NCI-H2081 treated with DMSO at 0.1 percent for 48 hours (cell line): Measurements from ENCODE around the gene AHRR.
"Not testable (repeated sequence)": the region's sequence is repeated elsewhere in the genome, so short reads cannot be mapped to it uniquely, and the experiment has no call there.

Source experiments
- DNase-seq: peaks from one replicate; lab custom pipeline; 2025; lab: John Stamatoyannopoulos, UW

AHRR gene

GRCh38 chr5:475704-476101 lies 154.2 kb downstream of the AHRR start:
- DNase-seq: no peak

DNA sequence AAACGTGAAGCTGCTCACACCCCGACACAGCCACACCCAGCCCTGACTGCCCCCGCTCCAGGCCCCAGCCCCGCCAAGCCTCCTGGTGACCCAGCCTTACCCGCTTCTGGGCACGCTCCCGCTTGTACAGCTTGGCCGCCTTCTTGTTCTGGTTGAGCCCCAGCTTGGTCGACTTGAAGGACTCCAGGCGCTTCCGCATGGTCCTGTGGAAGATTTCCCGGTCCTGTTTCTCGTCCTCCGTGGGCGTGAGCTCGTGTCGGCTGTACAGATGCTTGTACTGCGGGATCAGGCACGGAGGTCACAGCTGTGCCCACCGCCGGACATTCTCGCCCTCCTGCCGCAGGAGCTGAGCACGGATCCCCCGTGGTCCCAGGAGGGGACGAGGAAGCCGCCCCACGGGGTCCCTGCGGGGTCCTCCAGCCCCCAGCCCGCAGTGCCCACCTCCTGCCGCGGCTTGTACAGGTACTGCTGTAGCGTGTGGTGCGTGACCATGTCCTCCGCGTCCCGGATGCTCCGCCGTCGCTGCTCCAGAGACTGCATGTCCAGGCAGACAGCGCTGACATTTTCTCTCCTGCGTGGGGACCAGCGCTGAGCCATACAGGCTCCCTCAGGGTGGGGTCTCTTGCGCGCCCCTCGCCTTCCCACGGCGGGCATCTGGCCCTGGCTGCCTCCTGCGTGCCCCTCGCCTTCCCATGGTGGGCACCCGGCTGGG lies 154.7 kb downstream of the AHRR start:
- no peak for DNase-seq

DNA sequence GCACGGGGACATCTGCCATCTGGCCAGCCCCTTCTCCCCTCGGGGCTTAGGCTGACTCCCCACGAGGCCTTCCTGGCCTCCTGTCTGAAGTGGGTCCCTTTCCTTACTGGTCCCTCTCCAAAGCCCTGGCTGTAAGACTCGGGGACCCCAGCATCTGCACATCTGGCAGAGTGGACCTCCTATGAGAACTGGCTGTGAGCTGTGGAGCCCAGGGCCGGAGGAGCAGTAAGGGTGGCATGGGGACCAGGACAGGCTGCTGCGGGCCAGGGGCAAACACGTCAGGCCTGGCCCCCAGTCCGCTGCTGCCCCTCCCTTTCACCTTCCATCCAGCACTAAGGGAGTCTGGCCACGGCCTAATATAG lies 155.3 kb downstream of the AHRR start:
- DNase-seq: no peak

DNA sequence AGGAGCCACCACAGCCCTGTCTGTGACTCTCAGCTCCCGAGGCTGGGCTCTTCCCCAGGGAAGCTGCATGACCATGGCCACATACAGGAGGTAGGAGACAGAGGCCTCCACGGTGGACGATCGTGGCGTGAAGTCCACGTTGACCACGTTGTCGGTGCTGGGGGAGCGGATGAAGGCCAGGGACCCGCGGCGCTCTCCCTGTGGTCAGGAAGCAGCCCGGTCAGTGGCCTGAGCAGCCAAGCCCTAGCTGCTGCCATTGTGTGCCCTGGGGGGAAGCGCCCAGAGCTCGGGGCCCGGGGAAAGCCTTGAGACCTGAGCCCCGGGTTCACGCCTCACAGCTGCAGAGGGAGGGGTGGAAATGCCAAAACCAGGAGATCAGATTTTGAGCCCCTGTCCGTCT lies 155.7 kb downstream of the AHRR start:
- DNase-seq: no peak

- DNase-seq: no peak
Observed at GRCh38 chr5:477871-478270, 156.4 kb downstream of the AHRR start.

DNA sequence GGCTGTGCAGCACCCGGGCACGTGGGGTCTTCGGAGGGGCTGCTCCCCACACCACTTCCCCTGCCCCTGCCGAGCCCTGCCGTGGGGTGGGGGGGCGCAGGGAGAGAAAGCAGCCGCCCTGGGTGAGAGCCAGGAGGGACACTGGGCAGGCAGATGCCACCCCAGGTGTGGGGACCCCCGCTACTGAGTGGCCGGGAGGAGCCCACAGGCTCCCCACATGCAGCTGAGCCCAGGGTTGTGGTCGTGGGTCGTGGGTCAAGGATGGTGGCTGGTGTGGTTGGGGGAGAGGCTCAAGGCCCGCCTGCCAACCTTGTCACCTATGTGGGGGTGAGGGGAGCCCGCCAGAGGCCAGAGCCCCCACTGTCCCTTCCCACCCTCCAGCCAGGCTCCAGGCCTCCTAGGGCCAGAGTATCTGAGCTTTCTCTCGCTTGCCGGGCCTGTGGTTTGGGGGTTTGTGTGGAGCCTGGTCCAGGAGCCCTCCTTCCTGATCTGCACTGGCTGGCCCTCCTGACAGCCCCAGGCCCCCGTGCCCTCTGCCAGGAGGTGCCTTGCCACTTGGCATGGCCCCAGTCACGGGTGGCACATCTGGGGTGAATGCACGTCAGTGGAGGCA lies 157.0 kb downstream of the AHRR start:
- DNase-seq: no peak

- DNase-seq: no peak
Observed at GRCh38 chr5:478982-479535, 157.5 kb downstream of the AHRR start.

GRCh38 chr5:479566-480319 lies 158.2 kb downstream of the AHRR start:
- DNase-seq: no peak

GRCh38 chr5:481347-481746 lies 159.8 kb downstream of the AHRR start:
- no peak for DNase-seq

DNA sequence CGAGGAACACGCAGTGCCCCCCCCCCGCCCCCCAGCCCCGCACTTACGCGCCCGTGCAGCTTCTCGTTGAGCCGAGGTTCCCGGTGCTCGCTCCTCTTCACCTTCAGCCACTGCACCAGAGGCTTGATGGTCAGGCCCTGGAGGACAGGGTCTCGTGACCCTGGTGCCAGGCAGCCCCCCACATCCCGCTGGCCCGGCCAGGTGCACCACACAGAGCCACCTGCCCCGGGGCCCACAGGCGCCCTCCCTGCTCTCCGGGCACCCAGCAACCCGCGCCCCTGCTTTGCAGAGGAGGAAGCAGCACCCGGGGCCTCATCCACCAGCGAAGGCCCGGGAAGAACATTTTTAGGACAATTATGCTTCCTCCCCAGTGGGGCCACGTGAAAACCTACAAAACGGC lies 160.5 kb downstream of the AHRR start:
- no peak for DNase-seq

DNA sequence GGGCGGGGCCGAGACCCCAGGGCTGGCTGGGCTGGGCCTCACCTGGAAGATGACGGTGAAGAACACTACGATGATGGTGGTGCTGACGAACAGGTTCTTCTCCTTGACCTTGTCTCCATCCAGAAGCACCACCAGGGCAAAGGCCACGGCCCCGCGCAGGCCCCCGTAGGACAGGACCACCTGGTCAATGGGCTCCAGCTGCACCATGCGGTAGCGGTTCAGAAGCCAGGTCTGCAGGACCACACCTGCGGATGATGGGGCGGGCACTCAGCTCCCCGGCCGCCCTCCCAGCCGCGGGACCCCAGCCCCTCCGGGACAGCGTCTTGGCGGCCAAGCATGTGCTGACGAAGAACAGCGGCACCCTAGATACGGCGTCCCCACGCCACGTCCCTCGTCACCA lies 161.0 kb downstream of the AHRR start:
- DNase-seq: no peak

GRCh38 chr5:483011-483410 lies 161.5 kb downstream of the AHRR start:
- DNase-seq: no peak

DNA sequence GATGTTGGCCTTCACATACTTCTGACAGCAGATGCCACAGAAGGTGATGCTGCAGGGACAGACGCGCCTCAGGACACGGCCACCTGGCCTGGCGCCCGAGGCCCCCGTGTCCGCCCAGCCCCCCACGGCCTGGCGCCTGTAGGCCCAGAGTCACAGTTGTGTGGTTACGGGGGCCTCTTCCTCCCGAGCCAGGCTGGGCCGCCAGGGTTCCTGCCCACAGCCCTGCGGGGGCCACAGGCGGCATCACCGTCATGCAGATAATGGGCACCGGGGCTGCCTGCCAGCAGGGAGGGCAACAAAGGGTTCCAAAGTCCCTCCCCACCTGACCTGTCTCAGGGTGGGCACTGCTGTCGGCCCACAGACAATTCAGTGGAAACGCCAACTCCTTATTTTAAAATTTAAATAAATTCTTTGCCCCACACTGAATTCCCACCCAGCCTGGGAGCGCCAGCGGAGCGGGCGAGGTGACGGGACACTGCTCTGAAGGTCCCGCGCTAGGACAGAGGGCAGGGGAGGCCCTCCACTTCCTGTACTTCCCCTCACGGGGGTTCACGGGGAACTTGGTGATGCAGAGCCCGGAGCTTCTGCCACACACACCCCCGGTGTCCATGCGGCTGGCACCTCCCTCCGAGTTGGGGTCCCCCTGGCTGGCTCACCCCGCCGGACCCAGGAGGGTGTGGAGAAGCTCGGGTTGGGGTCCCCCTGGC lies 162.1 kb downstream of the AHRR start:
- no peak for DNase-seq

- DNase-seq: no peak
Observed at GRCh38 chr5:484556-484955, 163.0 kb downstream of the AHRR start.

DNA sequence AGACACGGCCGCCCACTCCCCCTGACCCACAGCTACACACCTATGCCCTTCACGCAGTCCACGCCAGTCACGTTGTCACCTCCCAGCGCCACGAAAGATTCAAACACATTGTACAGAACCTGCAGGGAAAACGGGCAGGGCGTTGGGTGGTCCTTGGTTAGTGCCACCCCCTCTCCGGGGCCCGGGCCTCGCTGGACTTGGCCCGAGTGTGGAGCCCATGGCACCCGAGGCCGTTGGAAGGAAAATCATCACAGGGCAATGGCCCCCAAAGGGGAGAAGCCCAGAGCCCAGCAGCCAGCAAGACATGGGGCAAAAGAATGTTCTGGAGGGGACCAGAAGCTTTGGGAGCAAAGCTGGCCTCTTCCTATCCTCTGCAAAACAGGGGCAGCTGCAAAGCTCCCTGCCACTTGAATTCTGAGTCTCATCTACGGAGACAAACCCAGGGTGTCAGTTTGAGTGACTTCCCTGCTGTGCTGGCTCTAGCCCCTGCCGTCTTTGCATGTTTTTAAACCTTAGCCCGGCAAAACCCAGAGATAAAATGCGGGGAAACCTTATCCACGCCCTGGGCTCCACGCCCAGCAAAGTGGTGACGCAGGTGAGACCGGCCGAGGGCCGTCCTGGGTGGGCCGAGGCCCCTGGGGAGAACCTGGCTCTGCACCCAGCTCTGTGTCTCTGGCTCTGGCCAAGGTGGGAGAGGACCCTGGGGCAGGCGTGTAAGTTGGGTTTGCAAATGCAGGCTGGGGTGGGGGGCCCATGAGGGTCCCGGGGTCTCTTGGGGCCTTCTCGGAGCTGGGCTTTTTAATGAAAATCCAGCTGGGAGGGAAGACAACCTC lies 163.8 kb downstream of the AHRR start:
- DNase-seq: no peak

GRCh38 chr5:485946-486491 lies 164.5 kb downstream of the AHRR start:
- DNase-seq: no peak

- DNase-seq: not testable (repeated sequence)
Observed at GRCh38 chr5:486597-486996, 165.1 kb downstream of the AHRR start.
